GM23338 (cell line): ENCODE results near the gene HOXD1. TPM values are rescaled to one million over a fixed set of nuclear protein-coding genes. Genes with fewer than 3 reads are reported as not detected.

Source experiments
- ATAC-seq: fragments of 200-7000 bp; cut with Tn5 transposase; 3 replicates; pipeline ENCODE4 v1.9.1; 2020
- DNase-seq: peaks from one replicate; pipeline ENCODE4 v3.0.0-alpha.2; 2015; ENCODE audit warnings: low spot score
- H2AFZ ChIP-seq: fragments of 200-600 bp; sonication (generic); 2 replicates; pipeline ENCODE4 v1.8.0; 2016; ENCODE audit warnings: antibody characterized with exemption, mild to moderate bottlenecking, moderate library complexity
- H3F3A ChIP-seq: fragments of 200-600 bp; sonication (generic); replicated peaks from 2 replicates; pipeline ENCODE4 v1.8.0; 2017; ENCODE audit warnings: antibody characterized with exemption, mixed run types, low read depth
- H3K27ac ChIP-seq: fragments of 200-600 bp; sonication (generic); 2 replicates; pipeline ENCODE4 v1.6.1; 2016; ENCODE audit warnings: low read depth
- H3K27me3 ChIP-seq: fragments of 200-600 bp; sonication (generic); 2 replicates; pipeline ENCODE4 v1.8.0; 2016; ENCODE audit warnings: mild to moderate bottlenecking, mixed run types, moderate library complexity; ENCODE audit not compliant: insufficient read depth
- H3K36me3 ChIP-seq: fragments of 200-600 bp; sonication (generic); 2 replicates; pipeline ENCODE4 v1.8.0; 2016; ENCODE audit warnings: mild to moderate bottlenecking; ENCODE audit not compliant: insufficient read depth
- H3K4me1 ChIP-seq: fragments of 200-600 bp; sonication (generic); 2 replicates; pipeline ENCODE4 v1.8.0; 2016; ENCODE audit warnings: mild to moderate bottlenecking, moderate library complexity; ENCODE audit not compliant: insufficient read depth
- H3K4me2 ChIP-seq: fragments of 200-600 bp; sonication (generic); 2 replicates; pipeline ENCODE4 v1.7.1; 2017; ENCODE audit warnings: mixed run types
- H3K4me3 ChIP-seq: fragments of 200-600 bp; sonication (generic); 2 replicates; pipeline ENCODE4 v1.6.1; 2016; ENCODE audit warnings: mixed run types
- H3K79me2 ChIP-seq: fragments of 200-600 bp; sonication (generic); replicated peaks from 2 replicates; pipeline ENCODE4 v1.8.0; 2017; ENCODE audit warnings: mild to moderate bottlenecking; ENCODE audit not compliant: insufficient read depth
- H3K9me2 ChIP-seq: fragments of 200-600 bp; sonication (generic); 2 replicates; pipeline ENCODE4 v1.8.0; 2017; ENCODE audit not compliant: insufficient read depth
- H4K20me1 ChIP-seq: fragments of 200-600 bp; sonication (generic); replicated peaks from 2 replicates; pipeline ENCODE4 v1.8.0; 2017; ENCODE audit warnings: mild to moderate bottlenecking; ENCODE audit not compliant: insufficient read depth
- H3K27ac Mint-ChIP-seq: 2 replicates; pipeline ENCODE4 v1.8.0; 2020; ENCODE audit warnings: inconsistent platforms, mild to moderate bottlenecking, moderate library complexity, mixed read lengths
- H3K27me3 Mint-ChIP-seq: 3 replicates; pipeline ENCODE4 v1.8.0; 2022; ENCODE audit warnings: low read depth, mild to moderate bottlenecking, moderate library complexity, mixed read lengths, inconsistent platforms; ENCODE audit not compliant: insufficient read depth, poor library complexity
- H3K36me3 Mint-ChIP-seq: 3 replicates; pipeline ENCODE4 v1.8.0; 2021; ENCODE audit warnings: low read depth, mild to moderate bottlenecking, inconsistent platforms, moderate library complexity, mixed read lengths
- H3K4me1 Mint-ChIP-seq: 3 replicates; pipeline ENCODE4 v1.8.0; 2020; ENCODE audit warnings: mild to moderate bottlenecking, inconsistent platforms, mixed read lengths
- H3K4me3 Mint-ChIP-seq: 3 replicates; pipeline ENCODE4 v1.8.0; 2021; ENCODE audit warnings: moderate library complexity, mild to moderate bottlenecking, inconsistent platforms, mixed read lengths
- H3K9me3 Mint-ChIP-seq: 3 replicates; pipeline ENCODE4 v1.8.0; 2020; ENCODE audit warnings: moderate library complexity, mild to moderate bottlenecking, inconsistent platforms, mixed read lengths
- ETS1 ChIP-seq: IDR thresholded peaks from 2 replicates; pipeline ENCODE4 v1.6.1; 2016; ENCODE audit warnings: antibody characterized with exemption
- EZH2 ChIP-seq: fragments of 200-600 bp; sonication (generic); IDR thresholded peaks from one replicate; pipeline ENCODE4 v1.8.0; 2017; ENCODE audit warnings: antibody characterized with exemption, mild to moderate bottlenecking, low read depth; ENCODE audit not compliant: unreplicated experiment
- EZH2phosphoT487 ChIP-seq: fragments of 200-600 bp; sonication (generic); IDR thresholded peaks from one replicate; pipeline ENCODE4 v1.8.1; 2018; ENCODE audit warnings: antibody characterized with exemption; ENCODE audit not compliant: unreplicated experiment
- JUNB ChIP-seq: IDR thresholded peaks from one replicate; pipeline ENCODE4 v1.6.1; 2016; ENCODE audit warnings: antibody characterized with exemption; ENCODE audit not compliant: unreplicated experiment
- NANOG ChIP-seq: IDR thresholded peaks from 2 replicates; pipeline ENCODE4 v1.6.1; 2016; ENCODE audit warnings: antibody characterized with exemption, borderline replicate concordance
- POLR2AphosphoS5 ChIP-seq: IDR thresholded peaks from 2 replicates; pipeline ENCODE4 v1.6.1; 2016; ENCODE audit warnings: antibody characterized with exemption, low read depth
- STAT1 ChIP-seq: IDR thresholded peaks from one replicate; pipeline ENCODE4 v1.6.1; 2016; ENCODE audit warnings: antibody characterized with exemption; ENCODE audit not compliant: unreplicated experiment
- ZNF114 ChIP-seq: fragments of 250-450 bp; sonication (Bioruptor Pico); IDR thresholded peaks from 2 replicates; pipeline ENCODE4 v1.5.0; 2020; ENCODE audit warnings: mild to moderate bottlenecking, moderate library complexity
- polyA plus RNA-seq: library from polyadenylated mRNA; unstranded; fragments of >200 nt; fragmentation: Nextera tagmentation; extraction: Ambion mirVana; gene quantifications from 2 replicates; pipeline ENCODE4 v1.2.1, GENCODE V29; 2016
- total RNA-seq: library from RNA; depleted of rRNA; stranded (reverse); fragments of >200 nt; shearing (Covaris generic); gene quantifications from 2 replicates; pipeline ENCODE4 v1.2.3, GENCODE V29; 2014
- TF ChIP-seq, protein P1 (sequence below): IDR thresholded peaks from one replicate; pipeline ENCODE4 v1.6.1; 2018; ENCODE audit warnings: antibody characterized with exemption; ENCODE audit not compliant: unreplicated experiment
- TF ChIP-seq, protein P2 (sequence below), 2 experiments: fragments of 200-600 bp in 1 of 2; sonication (generic) in 1 of 2; conservative IDR thresholded peaks; 2 replicates each; pipeline versions ENCODE4 v1.5.1 to v1.6.1; 2016 to 2017; ENCODE audit warnings: antibody characterized with exemption in 2 of 2, low read depth in 2 of 2, mild to moderate bottlenecking in 2 of 2, moderate library complexity in 1 of 2

Gene HOXD1
- total and polyA plus RNA-seq, 2 experiments from 2014 or later, result not detected

DNA sequence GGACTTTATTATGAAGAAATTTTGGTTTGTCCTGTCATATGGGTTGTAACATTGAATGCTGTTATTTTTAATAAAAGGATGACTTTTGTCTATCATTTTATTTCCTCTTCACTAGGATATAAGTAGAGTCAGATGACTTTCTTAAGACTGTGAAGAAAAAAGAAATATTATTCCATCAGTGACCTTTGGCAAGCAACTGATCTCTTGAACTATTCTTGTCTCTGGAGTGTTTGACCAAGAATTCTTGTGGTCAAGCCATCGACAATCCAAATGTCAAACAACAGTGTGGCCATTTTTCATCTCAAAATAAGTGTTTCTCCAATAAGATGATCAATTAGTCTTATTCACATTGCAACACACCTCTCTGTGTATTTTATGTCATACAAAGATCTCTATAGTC is 24.9 kb downstream of the HOXD1 start (continued):
- TF ChIP-seq, protein P1, sequence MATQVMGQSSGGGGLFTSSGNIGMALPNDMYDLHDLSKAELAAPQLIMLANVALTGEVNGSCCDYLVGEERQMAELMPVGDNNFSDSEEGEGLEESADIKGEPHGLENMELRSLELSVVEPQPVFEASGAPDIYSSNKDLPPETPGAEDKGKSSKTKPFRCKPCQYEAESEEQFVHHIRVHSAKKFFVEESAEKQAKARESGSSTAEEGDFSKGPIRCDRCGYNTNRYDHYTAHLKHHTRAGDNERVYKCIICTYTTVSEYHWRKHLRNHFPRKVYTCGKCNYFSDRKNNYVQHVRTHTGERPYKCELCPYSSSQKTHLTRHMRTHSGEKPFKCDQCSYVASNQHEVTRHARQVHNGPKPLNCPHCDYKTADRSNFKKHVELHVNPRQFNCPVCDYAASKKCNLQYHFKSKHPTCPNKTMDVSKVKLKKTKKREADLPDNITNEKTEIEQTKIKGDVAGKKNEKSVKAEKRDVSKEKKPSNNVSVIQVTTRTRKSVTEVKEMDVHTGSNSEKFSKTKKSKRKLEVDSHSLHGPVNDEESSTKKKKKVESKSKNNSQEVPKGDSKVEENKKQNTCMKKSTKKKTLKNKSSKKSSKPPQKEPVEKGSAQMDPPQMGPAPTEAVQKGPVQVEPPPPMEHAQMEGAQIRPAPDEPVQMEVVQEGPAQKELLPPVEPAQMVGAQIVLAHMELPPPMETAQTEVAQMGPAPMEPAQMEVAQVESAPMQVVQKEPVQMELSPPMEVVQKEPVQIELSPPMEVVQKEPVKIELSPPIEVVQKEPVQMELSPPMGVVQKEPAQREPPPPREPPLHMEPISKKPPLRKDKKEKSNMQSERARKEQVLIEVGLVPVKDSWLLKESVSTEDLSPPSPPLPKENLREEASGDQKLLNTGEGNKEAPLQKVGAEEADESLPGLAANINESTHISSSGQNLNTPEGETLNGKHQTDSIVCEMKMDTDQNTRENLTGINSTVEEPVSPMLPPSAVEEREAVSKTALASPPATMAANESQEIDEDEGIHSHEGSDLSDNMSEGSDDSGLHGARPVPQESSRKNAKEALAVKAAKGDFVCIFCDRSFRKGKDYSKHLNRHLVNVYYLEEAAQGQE, result no peak
- TF ChIP-seq, protein P2, sequence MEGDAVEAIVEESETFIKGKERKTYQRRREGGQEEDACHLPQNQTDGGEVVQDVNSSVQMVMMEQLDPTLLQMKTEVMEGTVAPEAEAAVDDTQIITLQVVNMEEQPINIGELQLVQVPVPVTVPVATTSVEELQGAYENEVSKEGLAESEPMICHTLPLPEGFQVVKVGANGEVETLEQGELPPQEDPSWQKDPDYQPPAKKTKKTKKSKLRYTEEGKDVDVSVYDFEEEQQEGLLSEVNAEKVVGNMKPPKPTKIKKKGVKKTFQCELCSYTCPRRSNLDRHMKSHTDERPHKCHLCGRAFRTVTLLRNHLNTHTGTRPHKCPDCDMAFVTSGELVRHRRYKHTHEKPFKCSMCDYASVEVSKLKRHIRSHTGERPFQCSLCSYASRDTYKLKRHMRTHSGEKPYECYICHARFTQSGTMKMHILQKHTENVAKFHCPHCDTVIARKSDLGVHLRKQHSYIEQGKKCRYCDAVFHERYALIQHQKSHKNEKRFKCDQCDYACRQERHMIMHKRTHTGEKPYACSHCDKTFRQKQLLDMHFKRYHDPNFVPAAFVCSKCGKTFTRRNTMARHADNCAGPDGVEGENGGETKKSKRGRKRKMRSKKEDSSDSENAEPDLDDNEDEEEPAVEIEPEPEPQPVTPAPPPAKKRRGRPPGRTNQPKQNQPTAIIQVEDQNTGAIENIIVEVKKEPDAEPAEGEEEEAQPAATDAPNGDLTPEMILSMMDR (conservative IDR thresholded peaks at IDR 0.05; ENCODE audit: low read depth in 2 of 2), result no peak
- TF ChIP-seq ZNF114 (CRISPR knock-in tag), result no peak
- no peak for TF ChIP-seq POLR2AphosphoS5
- no peak for TF ChIP-seq JUNB
- no peak for TF ChIP-seq EZH2phosphoT487

- Mint-ChIP-seq H3K9me3 (no peaks in the 10 kb centered on the region), H3K27me3 (peaks cover 2% of the 10 kb centered on the region), H3K36me3 (no peaks in the 10 kb centered on the region), H3K4me1 (no peaks in the 10 kb centered on the region), H3K27ac (no peak overlapping the region), H3K4me3 (no peak overlapping the region)
- H3K4me1 ChIP-seq, result no peaks in the 10 kb centered on the region
- H3K36me3 ChIP-seq, result no peaks in the 10 kb centered on the region
- ATAC-seq (no peak), DNase-seq (no peak)
- no peak overlapping the region for H3K27ac ChIP-seq
- no peaks in the 10 kb centered on the region for H3K27me3 ChIP-seq
- H2AFZ ChIP-seq, result no peak overlapping the region
- H4K20me1 ChIP-seq, result no peaks in the 10 kb centered on the region; the same call in 1 of the 2 replicates
- no peaks in the 10 kb centered on the region for H3K9me2 ChIP-seq
- no peaks in the 10 kb centered on the region for H3K79me2 ChIP-seq
- no peak overlapping the region for H3K4me2 ChIP-seq
- no peak overlapping the region for H3K4me3 ChIP-seq
- no peaks in the 10 kb centered on the region for H3F3A ChIP-seq
- TF ChIP-seq, protein P1, result no peak
- TF ChIP-seq NANOG (no peak), EZH2 (no peak), STAT1 (no peak), ETS1 (no peak), JUNB (no peak), ZNF114 (CRISPR knock-in tag) (no peak)
Observed at GRCh38 chr2:176227874-176228273, 39.4 kb downstream of the HOXD1 start.
